HG03378 (cell line): Measurements from ENCODE around the gene GPX2.
"Not testable (repeated sequence)": the region's sequence is repeated elsewhere in the genome, so short reads cannot be mapped to it uniquely, and the experiment has no call there.

Experiments
- ATAC-seq: cut with Tn5 transposase; IDR thresholded peaks from one replicate; pipeline ENCODE4 v1.9.1; 2021; ENCODE audit warnings: mild to moderate bottlenecking, moderate library complexity; ENCODE audit not compliant: unreplicated experiment

Gene GPX2

DNA sequence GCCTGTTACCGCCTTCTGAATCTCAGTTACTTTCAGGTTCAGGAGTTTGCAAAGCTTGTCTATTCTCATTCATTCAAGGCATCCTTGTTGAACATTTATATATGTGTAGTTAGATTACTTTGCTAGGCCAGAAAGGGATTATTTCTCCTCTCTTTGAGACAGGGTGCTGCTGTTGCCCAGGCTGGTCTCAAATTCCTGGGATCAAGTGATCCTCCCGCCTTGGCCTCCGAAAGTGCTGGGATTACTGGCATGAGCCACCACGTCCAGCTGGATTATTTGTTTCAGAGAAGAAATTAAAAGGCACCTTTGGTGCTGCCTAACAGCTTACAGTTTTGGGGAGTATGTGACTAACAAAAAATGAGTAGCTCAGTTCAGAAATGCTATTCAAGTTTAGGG, 27.5 kb downstream of the GPX2 start:
- no peak for ATAC-seq

DNA sequence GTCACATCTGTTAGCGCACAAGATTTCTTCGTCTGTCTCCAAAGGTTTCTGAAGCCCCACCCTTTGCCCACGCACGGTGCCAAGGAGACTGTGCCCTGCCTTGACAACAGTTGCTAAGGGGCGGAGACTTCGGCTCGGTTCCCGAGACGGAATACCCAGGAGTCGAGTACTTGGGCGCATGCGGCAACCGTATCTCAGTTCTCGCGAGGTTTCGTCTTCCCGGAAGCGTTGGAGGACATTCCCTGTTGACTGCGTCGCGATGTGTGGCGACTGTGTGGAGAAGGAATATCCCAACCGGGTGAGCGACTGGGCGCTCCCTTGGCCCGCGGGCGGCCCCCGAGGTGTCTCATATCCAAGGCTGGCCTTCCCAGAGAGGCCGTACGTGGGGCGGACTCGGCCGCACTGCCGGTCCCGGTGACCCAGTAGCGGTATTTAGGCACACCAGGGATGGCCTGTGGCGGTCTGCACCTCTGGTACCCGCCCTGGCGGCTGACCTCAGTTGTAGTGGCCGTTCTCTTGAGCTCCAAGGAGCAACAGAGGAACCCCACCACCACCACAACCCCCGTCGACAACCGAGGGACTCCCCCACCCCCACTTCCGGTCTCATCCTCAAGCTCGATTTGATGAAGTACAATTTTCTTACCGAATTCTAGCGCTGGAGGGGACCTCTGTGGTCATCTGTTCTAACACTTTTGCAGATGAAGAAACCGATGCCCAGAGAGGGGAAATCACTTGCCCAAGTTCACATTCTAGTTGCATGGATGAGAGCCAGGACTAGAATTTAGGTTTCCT, 28.1 kb downstream of the GPX2 start, which contains the start of gene CHURC1:
Gene CHURC1 (plus strand): TSS at position 219 of the 792 bp plus-strand sequence. CDS start 41 bp downstream, at position 260.
- peak; percentile 92 for ATAC-seq

DNA sequence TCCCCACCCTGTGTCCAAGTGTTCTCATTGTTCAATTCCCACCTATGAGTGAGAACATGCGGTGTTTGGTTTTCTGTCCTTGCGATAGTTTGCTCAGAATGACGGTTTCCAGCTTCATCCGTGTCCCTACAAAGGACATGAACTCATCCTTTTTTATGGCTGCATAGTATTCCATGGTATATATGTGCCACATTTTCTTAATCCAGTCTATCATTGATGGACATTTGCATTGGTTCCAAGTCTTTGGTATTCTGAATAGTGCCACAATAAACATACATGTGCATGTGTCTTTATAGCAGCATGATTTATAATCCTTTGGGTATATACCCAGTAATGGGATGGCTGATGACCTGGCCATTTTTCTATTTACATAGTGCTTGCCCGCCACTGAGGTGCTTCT, 29.1 kb downstream of the GPX2 start:
- not testable (repeated sequence) for ATAC-seq

DNA sequence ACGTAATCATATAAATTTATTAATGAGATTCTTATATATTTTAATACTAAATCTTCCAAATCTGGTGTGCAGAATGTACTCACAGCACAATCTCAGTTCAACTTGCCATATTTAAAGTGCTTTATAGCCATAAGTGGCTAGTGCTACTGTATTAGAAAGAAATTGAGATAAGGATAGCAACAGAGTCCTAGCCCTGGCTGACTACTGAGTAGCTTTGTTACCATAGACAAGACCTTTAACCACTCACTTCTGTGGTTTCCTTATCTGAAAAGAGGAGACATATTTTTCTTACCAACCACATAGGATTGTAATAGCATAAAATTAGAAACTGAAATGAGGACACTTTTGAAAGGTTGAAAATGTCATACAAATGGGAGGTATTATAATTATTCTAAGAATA, 30.3 kb downstream of the GPX2 start:
- no peak for ATAC-seq

DNA sequence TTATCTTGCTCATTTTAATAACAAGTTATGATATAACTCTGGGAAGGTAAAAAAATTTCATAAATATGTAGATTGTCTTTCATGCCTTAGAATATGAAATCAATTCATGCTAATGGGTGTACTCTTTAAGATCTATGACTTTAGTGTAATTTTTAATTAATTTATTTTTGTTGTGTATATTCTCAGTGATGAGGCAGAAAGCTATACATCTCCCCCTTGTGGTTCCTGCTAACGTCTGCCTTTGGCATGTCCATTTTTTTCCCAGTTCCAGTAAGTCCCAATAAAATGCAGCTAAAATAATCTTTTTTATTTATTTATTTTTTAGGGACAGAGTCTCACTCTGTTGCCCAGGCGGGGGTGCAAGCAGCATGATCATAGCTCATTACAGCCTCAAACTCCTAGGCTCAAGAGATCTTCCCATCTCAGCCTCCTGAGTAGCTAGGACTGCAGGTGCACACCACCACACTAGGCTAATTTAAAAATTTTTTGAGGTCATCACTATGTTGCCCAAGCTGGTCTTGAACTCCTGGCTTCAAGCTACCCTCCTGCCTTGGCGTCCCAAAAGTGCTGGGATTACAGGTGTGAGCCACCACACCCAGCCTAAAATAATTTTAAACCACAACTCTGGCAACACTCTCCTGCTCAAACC, 31.6 kb downstream of the GPX2 start:
- ATAC-seq = no peak

DNA sequence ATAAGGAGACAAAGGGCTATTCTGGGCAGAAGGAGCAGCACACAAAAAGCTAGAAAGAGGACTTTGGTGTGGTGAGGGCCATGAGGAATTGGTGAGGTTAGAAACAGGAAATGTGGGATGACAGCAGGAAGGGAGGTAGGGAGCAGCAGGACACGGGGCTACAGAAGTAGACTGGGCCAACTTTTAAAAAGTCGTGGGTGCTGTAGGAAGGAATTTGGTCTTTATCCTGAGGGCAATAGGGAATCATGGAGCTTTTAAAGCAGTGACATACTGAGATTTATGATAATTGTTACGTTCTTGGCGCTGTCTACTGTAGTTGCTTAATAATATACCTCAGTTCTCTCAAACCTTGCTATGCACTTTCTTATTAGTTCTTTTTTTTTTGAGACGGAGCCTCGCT, 36.5 kb downstream of the GPX2 start:
- no peak for ATAC-seq

DNA sequence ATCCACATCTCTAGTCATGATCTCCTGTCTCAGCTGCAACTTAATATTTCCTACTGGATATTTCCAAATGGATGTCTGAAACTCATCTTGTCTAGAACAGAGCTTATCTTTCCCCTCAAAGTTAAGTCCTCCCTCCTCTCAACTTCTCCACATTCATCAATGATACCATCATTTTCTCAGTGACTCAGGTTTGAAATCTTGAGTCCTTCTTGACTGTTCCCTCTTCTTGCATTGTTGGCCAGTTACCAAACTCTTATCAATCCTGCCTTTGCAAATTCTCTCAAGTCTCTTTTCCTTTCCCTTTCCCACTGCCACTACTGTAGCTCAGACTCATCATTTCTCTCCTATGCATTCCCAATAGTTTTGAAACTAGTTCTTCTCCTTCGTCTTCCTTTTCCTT, 42.6 kb downstream of the GPX2 start:
- ATAC-seq = no peak

DNA sequence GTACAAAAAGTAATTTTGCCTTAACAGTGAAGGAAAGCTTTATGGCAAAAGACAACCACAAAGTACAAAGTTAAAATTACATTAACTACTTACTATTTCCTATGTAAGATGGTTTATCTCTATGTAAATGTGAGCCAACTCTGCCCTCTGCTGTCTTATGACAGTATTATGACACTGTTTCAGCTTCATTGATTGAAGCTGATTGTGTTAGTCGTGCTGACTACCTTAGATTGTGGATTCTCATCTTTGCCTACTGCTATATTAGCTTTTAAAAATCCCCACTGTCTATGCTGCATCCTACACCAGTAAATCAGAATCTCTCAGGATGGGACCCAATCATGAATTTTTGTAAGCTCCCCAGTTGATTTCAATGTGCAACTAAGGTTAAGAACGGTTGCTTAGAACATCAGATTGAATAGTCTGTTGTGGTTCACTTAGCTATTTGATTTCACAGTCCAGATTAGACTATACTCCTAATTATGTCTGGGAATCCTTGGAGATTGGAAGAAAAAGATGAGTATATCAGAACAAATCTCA, 50.6 kb downstream of the GPX2 start:
- ATAC-seq = no peak

DNA sequence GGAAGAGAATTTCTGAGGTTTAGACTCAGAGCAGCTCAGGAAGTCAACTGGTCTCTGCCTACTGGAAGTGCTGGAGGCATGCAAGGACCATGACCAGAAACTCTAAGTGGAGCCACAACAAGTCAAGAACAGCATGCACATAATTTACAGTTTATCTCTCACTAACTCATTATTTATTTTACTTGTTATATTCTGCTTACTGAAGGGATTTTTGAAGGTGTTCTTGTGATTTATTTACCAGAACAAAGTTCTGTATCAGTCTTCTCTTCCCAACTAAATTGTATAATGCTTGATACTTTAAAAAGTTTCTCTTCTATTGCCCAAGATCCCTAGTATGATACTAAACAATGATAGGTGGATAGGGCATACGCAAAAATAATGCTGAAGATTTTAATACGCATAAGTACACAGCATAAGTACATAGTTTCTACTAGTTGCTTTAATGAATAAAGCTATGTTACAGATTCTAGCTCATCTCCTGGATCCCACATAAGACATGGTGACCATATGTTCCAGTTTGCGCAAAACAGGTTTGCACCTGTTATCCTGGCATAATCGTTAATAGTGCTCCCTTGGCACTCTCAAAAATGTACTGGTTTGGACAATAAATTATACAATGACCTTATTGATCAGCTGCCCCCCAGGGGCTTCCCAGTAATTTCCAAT, 51.2 kb downstream of the GPX2 start:
- no peak for ATAC-seq

DNA sequence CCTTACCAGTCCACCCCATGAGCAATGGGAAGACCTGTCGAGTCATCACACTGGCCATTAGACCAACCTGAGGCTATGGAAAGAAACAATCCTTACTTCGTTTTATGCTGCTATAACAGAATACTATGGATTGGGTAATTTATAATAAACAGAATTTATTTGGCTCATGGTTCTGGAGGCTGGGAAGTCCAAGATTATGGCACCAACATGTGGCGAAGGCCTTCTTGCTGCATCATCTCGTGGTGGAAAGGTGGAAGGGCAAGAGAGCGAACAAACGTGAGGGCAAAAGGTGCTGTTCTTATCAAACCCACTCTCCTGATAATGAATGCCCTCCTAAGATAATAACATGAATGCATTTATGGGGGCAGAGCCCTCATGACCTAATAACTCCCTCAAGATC, 53.2 kb downstream of the GPX2 start:
- ATAC-seq = no peak
